HT1080 (cell line): ENCODE results near the gene SSH3. TPM values are rescaled to one million over a fixed set of nuclear protein-coding genes. Genes with fewer than 3 reads are reported as not detected.
"Not testable (repeated sequence)": the region's sequence is repeated elsewhere in the genome, so short reads cannot be mapped to it uniquely, and the experiment has no call there.

ENCODE experiments used
- DNase-seq: peaks from one replicate; pipeline ENCODE4 v3.0.0-alpha.2; 2015; ENCODE audit warnings: low read depth
- total RNA-seq: library from RNA; depleted of rRNA; stranded (reverse); fragments of >200 nt; shearing (Covaris generic); gene quantifications from 2 replicates; pipeline ENCODE4 v1.2.3, GENCODE V29; 2014

SSH3 gene
- total RNA-seq, 1 experiment from 2014 or later: 2.9 TPM

- DNase-seq: no peak
Measured at GRCh38 chr11:67309661-67310061, 6.3 kb downstream of the SSH3 start.

- DNase-seq: no peak
Measured at GRCh38 chr11:67310246-67311050, 7.1 kb downstream of the SSH3 start.

GRCh38 chr11:67311051-67311555 lies 7.8 kb downstream of the SSH3 start:
- DNase-seq: no peak

GRCh38 chr11:67311556-67312082 lies 8.3 kb downstream of the SSH3 start:
- no peak for DNase-seq

GRCh38 chr11:67312187-67313021 lies 9.1 kb downstream of the SSH3 start:
- no peak for DNase-seq

GRCh38 chr11:67313125-67313890 lies 10.0 kb downstream of the SSH3 start:
- no peak for DNase-seq

GRCh38 chr11:67314218-67314617 lies 10.9 kb downstream of the SSH3 start:
- no peak for DNase-seq

GRCh38 chr11:67315325-67315909 lies 12.1 kb downstream of the SSH3 start:
- DNase-seq: no peak

GRCh38 chr11:67316882-67317204 lies 13.5 kb downstream of the SSH3 start:
- DNase-seq: no peak

- DNase-seq: peak; percentile 93
Measured at GRCh38 chr11:67317205-67317887, 14.0 kb downstream of the SSH3 start.

GRCh38 chr11:67317888-67318555 lies 14.7 kb downstream of the SSH3 start:
- DNase-seq: no peak

- not testable (repeated sequence) for DNase-seq
Measured at GRCh38 chr11:67318876-67319275, 15.5 kb downstream of the SSH3 start.

- DNase-seq: no peak
Measured at GRCh38 chr11:67320011-67320410, 16.7 kb downstream of the SSH3 start.

GRCh38 chr11:67320691-67321090 lies 17.4 kb downstream of the SSH3 start:
- no peak for DNase-seq

GRCh38 chr11:67321313-67321871 lies 18.1 kb downstream of the SSH3 start:
- no peak for DNase-seq

- no peak for DNase-seq
Measured at GRCh38 chr11:67322049-67322448, 18.7 kb downstream of the SSH3 start.

GRCh38 chr11:67323526-67323925 lies 20.2 kb downstream of the SSH3 start:
- DNase-seq: no peak

GRCh38 chr11:67332081-67332691 lies 28.9 kb downstream of the SSH3 start:
- no peak for DNase-seq

GRCh38 chr11:67337257-67337656 lies 33.9 kb downstream of the SSH3 start:
- DNase-seq: no peak
